Mucosa of descending colon (tissue), 3 donors: Measurements from ENCODE around the gene SLIT1. TPM values are rescaled to one million over a fixed set of nuclear protein-coding genes. Genes with fewer than 3 reads are reported as not detected.

ENCODE experiments used
- ATAC-seq: fragments of 200-7000 bp; cut with Tn5 transposase; one replicate; pipeline ENCODE4 v1.9.1; 2020; ENCODE audit warnings: mild to moderate bottlenecking, moderate library complexity
- DNase-seq, 3 donors: peaks; one replicate each; pipeline ENCODE4 v3.0.0-alpha.2; 2020
- H3K36me3 ChIP-seq: fragments of 200-600 bp; one replicate; pipeline ENCODE4 v1.8.0; 2021; ENCODE audit warnings: low read depth, mild to moderate bottlenecking
- H3K4me1 ChIP-seq: fragments of 200-600 bp; one replicate; pipeline ENCODE4 v1.8.0; 2021; ENCODE audit warnings: low read depth, mild to moderate bottlenecking
- H3K4me3 ChIP-seq: fragments of 200-600 bp; one replicate; pipeline ENCODE4 v1.8.0; 2021; ENCODE audit warnings: mild to moderate bottlenecking
- H3K9me3 ChIP-seq: fragments of 200-600 bp; one replicate; pipeline ENCODE4 v1.8.0; 2021; ENCODE audit warnings: mild to moderate bottlenecking
- CTCF ChIP-seq: fragments of 200-600 bp; IDR thresholded peaks from one replicate; pipeline ENCODE4 v1.8.0; 2022; ENCODE audit warnings: antibody characterized with exemption, mild to moderate bottlenecking
- intact Hi-C, 2 donors: fragments of 100-400 bp; cut with DNase I in 1 of 2; cut with micrococcal nuclease in 1 of 2; formaldehyde crosslinking; loops; one replicate each; pipeline versions ENCODE4 v1.11.0 to v1.11.1; 2022; cut with DNase I, micrococcal nuclease
- total RNA-seq, 3 donors: library from RNA; stranded (reverse); fragmentation: NEBNext Ultra II Directional in 2 of 3; extraction: Animal tissue kit (Norgen Biotek cat#: 25700) in 2 of 3; gene quantifications; one replicate each; pipeline versions ENCODE4 v1.2.1 to v1.2.4, GENCODE V29; 2021 to 2023
- donor health status: DM: no; HTN: no; CAD: no; lungs with moderate emphysema.
- donor health status: DM: no; HTN: no; CAD: no.
- donor health status: DM: no; HTN: yes; CAD: no.

SLIT1 gene
- total RNA-seq, 3 donors from 2014 or later = 0.17 to 1.1 (median 0.24) TPM

GRCh38 chr10:97149079-97149531 lies 36.7 kb downstream of the SLIT1 start:
- intact Hi-C loops = no loop called here
- TF ChIP-seq CTCF = no peak
- no peak for ATAC-seq
- Histone ChIP-seq H3K9me3 (no peaks in the 10 kb centered on the region), H3K36me3 (no peaks in the 10 kb centered on the region), H3K4me3 (no peak overlapping the region), H3K4me1 (no peaks in the 10 kb centered on the region)
- DNase-seq = no peak

DNA sequence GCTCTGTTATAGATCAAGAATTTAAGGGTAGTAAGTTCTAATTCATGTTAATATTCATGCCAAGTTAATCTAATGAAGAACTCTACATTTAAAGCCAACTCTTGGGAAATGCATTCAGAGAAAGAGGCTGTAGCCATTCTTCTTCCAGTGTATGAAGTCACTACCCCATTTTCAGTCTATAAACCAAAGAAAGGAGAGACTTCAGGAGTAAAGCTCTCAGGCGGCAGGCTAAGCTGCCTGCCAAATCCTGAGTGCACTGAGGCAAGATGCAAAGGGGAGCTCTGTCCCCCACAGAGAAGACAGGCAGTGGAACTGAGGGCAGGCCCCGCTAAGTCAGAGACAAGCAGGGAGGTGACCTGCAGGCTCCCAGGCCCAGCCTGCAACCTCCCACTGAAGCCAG lies 41.5 kb downstream of the SLIT1 start:
- H3K4me3 ChIP-seq = no peak overlapping the region
- ATAC-seq (no peak), DNase-seq (no peak)
- TF ChIP-seq CTCF = no peak
- intact Hi-C loops = no loop called here
- no peaks in the 10 kb centered on the region for H3K4me1 ChIP-seq
- no peaks in the 10 kb centered on the region for H3K36me3 ChIP-seq
- no peaks in the 10 kb centered on the region for H3K9me3 ChIP-seq

DNA sequence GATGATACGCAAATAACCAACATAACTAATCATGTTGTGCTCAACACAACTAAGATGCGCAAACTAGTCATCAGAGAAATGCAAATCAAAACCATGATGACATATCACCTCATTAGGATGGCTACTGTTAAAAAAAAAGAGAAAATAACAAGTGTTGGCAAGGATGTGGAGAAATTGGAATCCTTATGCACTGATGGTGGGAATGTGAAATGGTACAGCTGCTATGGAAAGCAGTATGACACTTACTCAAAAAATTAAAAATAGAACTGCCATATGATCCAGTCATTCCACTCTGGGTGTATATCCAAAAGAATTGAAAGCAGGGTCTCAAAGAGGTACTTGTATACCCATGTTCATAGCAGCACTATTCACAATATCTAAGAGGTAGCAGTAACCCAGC lies 42.9 kb downstream of the SLIT1 start:
- ATAC-seq (no peak), DNase-seq (no peak)
- no peak overlapping the region for H3K4me3 ChIP-seq
- H3K9me3 ChIP-seq = no peaks in the 10 kb centered on the region
- no peak for TF ChIP-seq CTCF
- no peaks in the 10 kb centered on the region for H3K36me3 ChIP-seq
- intact Hi-C loops = no loop called here
- H3K4me1 ChIP-seq = no peaks in the 10 kb centered on the region

DNA sequence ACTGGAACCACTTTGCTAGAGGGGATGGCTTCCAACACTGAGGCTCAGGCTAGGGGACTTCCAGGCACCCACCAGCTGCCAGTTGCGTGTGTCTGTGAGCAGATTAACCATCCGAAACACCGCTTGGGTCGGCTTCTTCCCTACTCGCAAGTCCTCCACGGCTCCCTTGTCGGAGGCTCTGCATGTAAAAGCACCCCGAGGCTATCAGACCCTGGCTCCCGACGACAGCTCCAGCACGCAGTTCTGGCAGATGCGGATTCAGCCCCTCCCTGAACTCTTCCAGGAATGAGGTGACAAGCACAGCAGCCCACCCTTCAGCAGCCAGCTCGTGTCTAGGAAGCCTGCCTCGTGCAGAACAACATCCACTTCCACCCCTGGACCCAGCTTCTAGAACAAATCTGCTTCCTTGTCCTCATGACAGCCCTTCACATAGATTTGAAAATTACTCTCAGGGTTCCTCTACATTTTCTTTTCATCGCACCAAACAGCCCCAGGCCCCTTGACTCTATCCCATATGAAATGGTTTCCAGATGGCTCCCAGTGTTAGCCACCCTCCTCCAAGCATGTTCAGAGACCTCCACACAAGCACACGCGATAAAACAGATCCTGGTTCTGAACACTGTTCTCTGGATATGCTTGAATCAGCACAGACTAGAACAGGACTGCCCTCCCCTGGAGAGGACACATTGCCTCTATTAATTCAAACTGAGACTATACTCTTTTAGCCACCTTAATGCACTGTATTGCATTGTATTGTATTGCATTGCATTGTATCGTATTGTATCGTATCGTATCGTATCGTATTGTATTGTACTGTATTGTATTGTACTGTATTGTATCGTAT lies 44.6 kb downstream of the SLIT1 start:
- no peaks in the 10 kb centered on the region for H3K9me3 ChIP-seq
- no peak for ATAC-seq
- H3K4me1 ChIP-seq = no peaks in the 10 kb centered on the region
- no peak for TF ChIP-seq CTCF
- intact Hi-C loops = no loop called here
- H3K4me3 ChIP-seq = no peak overlapping the region
- no peak for DNase-seq
- H3K36me3 ChIP-seq = no peaks in the 10 kb centered on the region

DNA sequence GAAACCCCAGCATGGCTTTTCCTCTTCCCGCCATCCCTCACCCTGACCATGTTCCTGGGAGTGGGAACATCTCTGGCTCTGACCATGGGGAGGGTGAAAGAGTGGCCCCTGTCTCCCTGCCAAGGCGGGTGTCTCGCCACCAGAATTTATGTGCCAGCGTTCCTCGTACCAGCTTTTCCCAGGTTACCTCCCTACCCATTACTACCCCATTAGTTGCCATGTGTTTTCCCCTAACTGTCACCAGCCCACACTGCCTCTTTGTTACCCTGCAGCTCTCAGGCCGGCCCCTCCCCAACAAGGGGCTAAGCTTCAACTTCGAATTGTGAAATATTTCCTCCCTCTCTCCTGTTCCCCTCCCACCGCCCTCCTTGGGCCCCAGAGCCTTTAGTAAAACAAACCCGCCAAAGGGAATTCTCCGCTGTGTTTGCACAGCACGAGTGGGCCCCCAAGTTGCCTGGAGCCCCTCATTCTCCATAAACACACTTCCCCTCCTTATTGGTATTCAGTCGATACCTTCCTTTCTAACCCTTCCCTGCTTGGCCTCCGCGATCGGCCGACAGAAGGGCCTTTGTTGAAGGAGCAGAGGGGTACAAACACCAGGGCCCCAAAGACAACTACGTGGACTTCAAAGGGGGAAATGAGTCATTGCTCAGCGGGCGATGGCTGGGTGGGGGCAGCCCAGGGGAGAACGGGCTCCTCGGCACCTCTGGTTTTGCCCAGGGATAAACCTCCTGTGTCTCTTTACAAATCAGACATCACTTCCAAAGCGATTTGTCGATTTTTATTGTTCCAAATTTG lies 45.5 kb downstream of the SLIT1 start:
- ATAC-seq (no peak), DNase-seq (no peak)
- no peak overlapping the region for H3K4me3 ChIP-seq
- H3K36me3 ChIP-seq = no peaks in the 10 kb centered on the region
- no peaks in the 10 kb centered on the region for H3K9me3 ChIP-seq
- intact Hi-C loops = no loop called here
- H3K4me1 ChIP-seq = no peaks in the 10 kb centered on the region
- no peak for TF ChIP-seq CTCF
